T-helper 22 cell (primary cell): ENCODE data around the gene ATXN2.
"Not testable (repeated sequence)": the region's sequence is repeated elsewhere in the genome, so short reads cannot be mapped to it uniquely, and the experiment has no call there.

ENCODE experiments used
- DNase-seq: peaks from one replicate; pipeline ENCODE4 v3.0.0-alpha.2; 2020; ENCODE audit warnings: low read depth

Gene ATXN2

DNA sequence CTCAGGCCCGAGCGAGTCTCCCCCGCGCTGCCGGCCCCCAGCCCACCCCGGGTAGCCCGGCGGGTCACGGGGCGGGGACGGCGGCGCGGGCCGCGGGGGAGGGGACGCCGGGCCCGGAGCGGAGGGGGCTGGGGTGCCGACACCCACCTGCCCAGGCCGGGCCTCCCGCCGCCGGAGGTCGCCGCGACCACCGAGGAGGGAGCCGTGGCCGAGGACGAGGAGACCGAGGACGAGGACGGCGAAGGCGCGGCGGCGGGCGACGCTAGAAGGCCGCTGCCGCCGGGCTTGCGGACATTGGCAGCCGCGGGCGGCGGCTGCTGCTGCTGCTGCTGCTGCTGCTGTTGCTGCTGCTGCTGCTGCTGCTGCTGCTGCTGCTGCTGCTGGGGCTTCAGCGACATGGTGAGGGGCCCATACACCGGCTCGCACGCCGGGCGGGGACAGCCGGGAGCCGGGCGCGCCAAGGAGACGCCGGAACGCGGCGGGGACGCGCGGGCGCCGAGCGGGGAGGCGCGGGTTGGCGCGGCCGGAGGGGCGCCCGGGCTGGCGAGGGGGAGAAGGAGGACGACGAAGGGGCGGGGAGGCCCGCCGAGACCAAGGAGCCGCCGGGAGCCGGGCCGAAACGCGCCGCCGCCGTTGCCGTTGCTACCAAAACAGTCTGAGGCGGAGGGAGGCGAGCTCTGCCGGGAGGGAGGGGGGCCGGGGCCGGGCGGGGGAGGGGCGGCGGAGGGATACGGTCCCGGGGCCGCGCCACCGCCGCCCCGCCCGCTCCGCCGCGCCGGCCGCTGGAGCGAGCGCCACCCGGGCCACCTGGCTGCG, at the start of gene ATXN2:
ATXN2 (minus strand) TSS at position 679 of the 816 bp plus-strand sequence; CDS start at position 398, 281 bp downstream.
- DNase-seq: peak; percentile 63

DNA sequence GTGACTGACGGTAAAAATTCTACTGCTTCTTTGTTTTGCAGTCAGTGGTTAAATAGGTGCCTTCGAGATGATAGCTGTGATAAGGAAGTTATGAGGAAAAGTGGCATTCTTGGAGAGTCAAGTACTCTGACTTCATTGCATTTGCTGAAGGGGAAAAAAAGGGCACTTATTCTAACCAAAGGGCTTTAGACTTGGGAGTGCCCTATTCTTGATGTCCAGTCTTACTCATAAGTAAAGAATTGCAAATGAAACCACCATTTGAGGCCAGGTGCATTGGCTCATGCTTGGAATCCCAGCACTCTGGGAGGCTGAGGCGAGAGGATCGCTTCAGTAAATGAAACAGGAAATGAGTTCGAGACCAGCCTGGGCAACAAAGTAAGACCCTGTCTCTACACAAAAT, 46.3 kb upstream of the ATXN2 start:
- no peak for DNase-seq

DNA sequence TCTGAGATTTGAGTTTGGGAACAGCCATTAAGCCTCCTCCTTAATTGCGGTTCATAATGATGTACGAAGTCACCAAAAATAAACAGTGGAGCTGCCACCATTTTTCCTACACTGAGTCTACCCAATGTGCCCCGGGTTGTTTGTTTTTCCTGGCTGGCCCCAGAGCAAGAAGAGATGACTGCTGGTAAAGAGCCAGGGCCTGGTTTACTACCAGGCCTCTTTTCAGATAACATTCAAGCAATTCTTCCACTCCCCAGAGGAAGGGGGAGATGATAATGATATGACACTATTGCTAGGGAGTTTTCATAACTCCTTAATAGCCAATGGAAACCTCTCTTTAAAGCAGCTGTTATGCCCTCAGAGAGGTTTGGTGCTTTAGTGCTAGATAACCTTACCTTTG, 44.3 kb upstream of the ATXN2 start:
- DNase-seq: no peak

- DNase-seq: no peak
These were observed 43.7 kb upstream of the ATXN2 start for GRCh38 chr12:111642681-111643426.

DNA sequence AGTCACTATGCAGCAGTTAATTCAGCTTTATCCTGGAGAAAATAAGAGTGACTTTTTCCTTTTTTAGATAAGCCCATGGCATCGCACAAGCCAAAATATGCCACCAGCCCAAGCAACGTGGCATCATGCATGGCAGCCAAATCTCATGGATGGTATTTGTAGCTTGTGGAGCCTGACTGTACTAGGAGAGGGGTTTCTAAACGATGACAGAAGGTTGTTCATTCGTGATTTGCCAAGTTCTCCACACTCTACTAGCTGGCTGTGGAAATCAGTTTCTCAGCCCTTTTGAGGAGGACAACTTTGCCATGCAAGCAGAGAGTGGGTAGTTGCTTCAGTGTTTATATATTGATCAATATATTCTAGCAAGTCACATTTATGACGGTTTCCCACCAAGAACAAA, 41.4 kb upstream of the ATXN2 start:
- no peak for DNase-seq

DNA sequence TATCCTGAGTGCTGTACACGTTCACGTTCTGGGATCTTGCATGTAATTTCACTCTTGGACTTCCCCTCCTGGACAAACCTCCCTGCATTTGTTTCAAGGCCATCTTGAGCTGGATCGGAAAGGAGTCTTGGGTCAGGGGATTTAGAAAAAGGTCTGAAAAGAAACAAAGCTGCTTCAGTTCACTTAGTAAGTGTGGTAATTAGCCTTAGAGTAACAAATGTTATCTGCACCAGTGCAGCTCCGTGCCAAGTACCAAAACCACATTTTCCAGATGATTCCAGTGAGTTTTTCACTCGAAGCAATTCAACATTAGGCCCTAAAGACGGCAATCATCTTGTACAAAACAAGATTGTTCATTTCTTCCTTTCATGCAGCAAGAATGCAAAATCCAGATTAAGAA, 39.4 kb upstream of the ATXN2 start:
- DNase-seq: no peak

GRCh38 chr12:111636209-111636945, 37.3 kb upstream of the ATXN2 start:
- DNase-seq: no peak

DNA sequence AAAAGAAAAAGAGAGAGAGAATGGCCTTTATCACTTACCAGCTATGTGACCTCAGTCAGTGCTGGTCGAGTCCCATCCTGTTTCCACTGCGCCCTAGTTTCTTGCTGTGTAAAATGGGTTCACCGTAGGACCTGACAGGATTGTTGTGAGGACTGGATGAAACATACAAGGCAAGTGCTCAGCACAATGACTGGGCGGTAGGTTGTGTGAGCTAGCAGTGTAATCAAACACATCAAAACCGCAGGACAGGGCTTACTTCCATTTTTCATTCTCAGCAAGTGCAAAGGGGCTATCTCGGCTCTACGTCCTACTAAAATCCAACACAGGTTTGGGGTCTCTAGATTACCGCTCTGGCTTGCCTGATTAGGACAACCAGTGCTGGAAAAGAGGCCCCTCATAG, 36.4 kb upstream of the ATXN2 start:
- no peak for DNase-seq

DNA sequence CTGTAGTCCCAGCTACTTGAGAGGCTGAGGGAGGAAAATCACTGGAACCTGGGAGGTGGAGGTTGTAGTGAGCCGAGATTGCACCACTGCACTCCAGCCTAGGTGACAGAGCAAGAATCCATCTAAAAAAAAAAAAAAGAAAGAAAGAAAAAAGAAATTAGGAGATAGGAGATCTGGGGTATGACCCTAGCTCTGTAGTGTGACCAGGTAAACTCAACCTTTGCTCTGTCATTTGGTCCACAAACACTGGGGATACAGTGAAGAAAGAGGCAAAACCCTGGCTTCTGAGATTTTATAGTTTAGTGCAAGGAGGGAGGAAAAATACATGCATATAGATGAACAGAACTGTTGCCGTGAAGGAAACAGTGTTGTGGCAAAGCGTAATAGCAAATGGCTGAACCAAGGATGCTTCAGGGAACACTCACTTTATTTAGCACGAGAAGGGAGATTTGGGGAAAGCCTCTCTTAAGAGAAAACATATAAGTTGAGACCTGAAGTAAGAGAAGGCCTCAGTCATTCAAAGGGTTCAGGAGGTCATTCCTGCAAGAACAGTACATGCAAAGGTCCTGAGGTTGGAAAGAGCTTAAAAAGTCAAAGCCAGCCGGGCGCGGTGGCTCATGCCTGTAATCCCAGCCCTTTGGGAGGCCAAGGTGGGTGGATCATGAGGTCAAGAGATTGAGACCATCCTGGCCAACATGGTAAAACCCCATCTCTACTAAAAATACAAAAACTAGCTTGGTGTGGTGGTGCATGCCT, 29.6 kb upstream of the ATXN2 start:
- DNase-seq: no peak

- DNase-seq: no peak
These were observed 27.1 kb upstream of the ATXN2 start for GRCh38 chr12:111626230-111626629.

DNA sequence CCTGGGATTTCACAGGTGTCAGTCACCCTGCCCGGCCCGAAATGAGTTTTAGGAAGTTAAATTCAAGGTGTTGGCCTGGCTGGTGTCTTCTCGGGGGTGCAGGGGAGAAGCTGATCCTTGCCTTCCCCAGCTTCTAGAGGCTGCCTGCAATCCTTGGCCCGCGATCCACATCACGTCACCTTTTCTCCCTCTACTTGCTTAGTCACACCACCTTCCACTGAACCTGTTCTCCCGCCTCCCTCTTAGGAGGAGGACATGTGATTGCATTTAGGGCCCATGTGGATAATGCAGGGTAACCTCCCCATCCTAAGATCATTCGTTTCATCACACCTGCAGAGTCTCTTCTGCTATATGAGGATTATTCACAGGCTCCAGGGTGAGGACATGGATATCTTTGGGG, 25.4 kb upstream of the ATXN2 start:
- no peak for DNase-seq

DNA sequence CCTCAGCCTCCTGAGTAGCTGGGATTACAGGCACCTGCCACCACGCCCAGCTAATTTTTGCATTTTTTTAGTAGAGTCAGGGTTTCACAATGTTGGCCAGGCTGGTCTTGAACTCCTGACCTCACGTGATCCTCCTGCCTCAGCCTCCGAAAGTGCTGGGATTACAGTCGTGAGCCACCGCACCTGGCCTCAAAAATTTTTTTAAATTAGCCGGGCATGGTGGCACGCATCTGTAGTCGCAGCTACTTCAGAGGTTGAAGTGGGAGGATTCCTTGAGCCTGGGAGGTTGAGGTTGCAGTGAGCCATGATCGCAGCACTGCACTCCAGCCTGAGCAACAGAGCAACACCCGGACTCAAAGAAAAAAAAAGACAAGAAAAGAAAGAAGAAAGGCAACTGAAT, 18.7 kb upstream of the ATXN2 start:
- DNase-seq: not testable (repeated sequence)

DNA sequence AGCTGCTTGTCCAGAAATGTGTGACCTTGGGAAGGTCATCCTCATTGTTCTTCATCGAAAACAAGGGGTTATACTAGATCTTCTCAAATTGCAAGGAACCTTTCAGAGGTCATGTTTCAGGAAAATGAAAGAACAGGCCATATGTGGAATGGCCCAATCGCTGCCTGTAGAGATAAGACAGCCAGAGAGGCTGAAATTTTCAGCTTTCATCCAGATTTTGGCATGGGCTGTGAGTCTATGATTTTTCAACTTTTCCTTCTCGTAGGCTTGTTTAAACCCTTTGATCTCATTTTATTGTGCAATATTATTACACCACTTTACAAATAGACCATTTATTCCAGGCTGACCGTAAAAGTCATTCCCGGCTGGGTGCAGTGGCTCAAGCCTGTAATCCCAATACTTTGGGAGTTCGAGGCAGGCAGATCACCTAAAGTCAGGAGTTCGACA, 17.1 kb upstream of the ATXN2 start:
- no peak for DNase-seq

- DNase-seq: no peak
These were observed 8.1 kb upstream of the ATXN2 start for GRCh38 chr12:111607239-111607638.

GRCh38 chr12:111606767-111607230, 7.7 kb upstream of the ATXN2 start:
- DNase-seq: no peak

DNA sequence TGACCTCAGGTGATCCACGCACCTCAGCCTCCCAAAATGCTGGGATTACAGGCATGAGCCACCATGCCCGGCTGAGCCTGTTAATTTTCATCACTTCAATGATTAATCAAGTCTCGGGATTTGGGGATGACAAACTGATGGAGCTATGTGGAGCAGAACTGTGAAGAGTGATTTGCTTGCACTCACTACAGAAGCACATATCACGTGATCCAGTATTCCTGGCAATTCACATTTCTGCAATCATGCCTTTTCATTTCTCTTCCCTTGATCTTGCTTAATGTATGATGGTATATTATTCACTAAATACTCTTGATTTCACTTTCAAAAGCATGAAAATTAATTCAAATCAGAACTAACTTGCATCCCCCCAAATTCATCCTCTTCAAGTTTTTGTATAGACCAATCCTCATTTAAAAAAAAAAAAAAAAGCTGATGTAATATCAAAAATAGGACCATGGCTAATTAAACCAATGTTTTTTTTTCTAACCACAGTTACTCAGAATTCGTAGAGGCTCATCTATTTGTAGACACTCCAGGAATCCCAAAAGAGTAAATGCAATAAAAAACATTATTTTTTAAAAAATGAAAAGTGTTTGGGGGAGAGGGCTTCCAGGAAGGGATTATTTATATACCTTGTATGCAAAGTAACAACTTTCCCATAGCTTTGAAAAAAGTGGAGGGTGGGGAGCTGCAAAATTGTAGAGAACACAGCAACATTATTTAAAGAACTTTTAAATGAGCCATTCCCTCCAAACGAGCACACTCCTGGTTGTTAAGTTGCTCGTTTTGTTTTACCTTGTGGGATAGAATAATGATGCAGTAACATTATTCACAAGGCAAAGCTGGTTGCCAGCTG, 7.0 kb upstream of the ATXN2 start:
- DNase-seq: no peak

GRCh38 chr12:111602857-111603256, 3.7 kb upstream of the ATXN2 start:
- DNase-seq: not testable (repeated sequence)

DNA sequence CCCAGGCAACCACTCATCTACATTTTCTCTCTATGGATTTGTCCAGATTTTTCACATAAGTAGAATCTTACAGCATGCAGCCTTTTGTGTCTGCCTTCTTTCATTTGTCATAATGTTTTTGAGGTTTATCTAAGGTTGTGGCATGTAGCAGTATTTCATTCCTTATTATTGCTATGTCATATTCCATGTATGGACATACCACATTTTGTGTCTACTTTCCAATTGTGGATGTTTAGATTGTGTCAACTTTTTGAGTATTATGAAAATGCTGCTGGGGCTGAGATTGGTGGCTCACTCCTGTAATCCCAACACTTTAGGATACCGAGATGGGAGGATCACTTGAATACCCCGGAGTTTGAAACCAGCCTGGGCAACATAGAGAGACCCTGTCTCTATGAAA, 3.2 kb upstream of the ATXN2 start:
- no peak for DNase-seq

DNA sequence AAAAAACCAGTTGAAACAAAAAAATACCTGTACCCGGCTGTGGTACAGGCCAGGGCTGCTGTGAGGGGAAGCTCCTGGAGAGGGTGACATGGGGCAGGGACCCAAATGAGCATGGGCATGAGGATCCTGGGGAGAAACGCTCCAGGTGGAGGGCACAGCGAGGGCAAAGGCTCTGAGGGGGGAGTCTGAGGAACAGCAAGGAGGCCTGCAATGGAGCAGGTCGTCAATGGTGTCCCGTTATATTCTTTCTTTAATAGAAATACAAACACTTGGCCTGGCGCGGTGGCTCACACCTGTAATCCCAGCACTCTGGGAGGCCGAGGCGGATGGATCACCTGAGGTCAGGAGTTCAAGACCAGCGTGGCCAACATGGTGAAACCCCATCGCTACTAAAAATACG, 1.9 kb upstream of the ATXN2 start:
- not testable (repeated sequence) for DNase-seq

- DNase-seq: no peak
These were observed 1.1 kb upstream of the ATXN2 start for GRCh38 chr12:111600205-111600642.
